MM.1S (cell line): ENCODE measurements around the gene STXBP6.

Experiments used
- DNase-seq: peaks from one replicate; pipeline ENCODE4 v3.0.0-alpha.2; 2015
- H2AFZ ChIP-seq: fragments of 300-600 bp; sonication (generic); 2 replicates; pipeline ENCODE4 v1.6.0; 2016; ENCODE audit warnings: antibody characterized with exemption, low read length
- H3F3A ChIP-seq: fragments of 300-600 bp; sonication (generic); 2 replicates; pipeline ENCODE4 v1.6.1; 2016; ENCODE audit warnings: mild to moderate bottlenecking, antibody characterized with exemption, low read length, moderate library complexity, mixed read lengths; ENCODE audit not compliant: insufficient read depth
- H3K27ac ChIP-seq: fragments of 300-600 bp; sonication (generic); 2 replicates; pipeline ENCODE4 v1.5.1; 2016; ENCODE audit warnings: mild to moderate bottlenecking, low read length
- H3K27me3 ChIP-seq: fragments of 300-600 bp; sonication (generic); replicated peaks from 2 replicates; pipeline ENCODE4 v1.6.0; 2016; ENCODE audit warnings: low read length; ENCODE audit not compliant: insufficient read depth
- H3K36me3 ChIP-seq: fragments of 300-600 bp; sonication (generic); replicated peaks from 2 replicates; pipeline ENCODE4 v1.6.1; 2016; ENCODE audit warnings: mild to moderate bottlenecking, low read length, mixed read lengths; ENCODE audit not compliant: insufficient read depth
- H3K4me1 ChIP-seq: fragments of 300-600 bp; sonication (generic); 2 replicates; pipeline ENCODE4 v1.6.1; 2016; ENCODE audit warnings: low read length, mixed read lengths
- H3K4me2 ChIP-seq: fragments of 300-600 bp; sonication (generic); 2 replicates; pipeline ENCODE4 v1.6.0; 2016; ENCODE audit warnings: low read depth, low read length
- H3K4me3 ChIP-seq: fragments of 300-600 bp; sonication (generic); 2 replicates; pipeline ENCODE4 v1.5.1; 2016; ENCODE audit warnings: low read length, mixed read lengths
- H3K79me2 ChIP-seq: fragments of 300-600 bp; sonication (generic); 2 replicates; pipeline ENCODE4 v1.6.1; 2016; ENCODE audit warnings: mixed run types, low read length, mixed read lengths
- H3K9ac ChIP-seq: fragments of 300-600 bp; sonication (generic); 2 replicates; pipeline ENCODE4 v1.6.1; 2016; ENCODE audit warnings: low read length, mixed read lengths
- H3K9me2 ChIP-seq: fragments of 300-600 bp; sonication (generic); replicated peaks from 2 replicates; pipeline ENCODE4 v1.6.1; 2016; ENCODE audit warnings: mild to moderate bottlenecking, low read length, mixed read lengths; ENCODE audit not compliant: insufficient read depth
- H3K9me3 ChIP-seq: fragments of 300-600 bp; sonication (generic); replicated peaks from 2 replicates; pipeline ENCODE4 v1.6.1; 2016; ENCODE audit warnings: mild to moderate bottlenecking, low read length, mixed read lengths; ENCODE audit not compliant: insufficient read depth
- H4K20me1 ChIP-seq: fragments of 300-600 bp; sonication (generic); 2 replicates; pipeline ENCODE4 v1.6.1; 2016; ENCODE audit warnings: mild to moderate bottlenecking, low read length, moderate library complexity, mixed read lengths; ENCODE audit not compliant: insufficient read depth
- CTCF ChIP-seq: fragments of 300-600 bp; sonication (generic); IDR thresholded peaks from 2 replicates; pipeline ENCODE4 v1.5.1; 2016; ENCODE audit warnings: antibody characterized with exemption, low read length, mixed read lengths
- EZH2 ChIP-seq: fragments of 300-600 bp; sonication (generic); optimal IDR thresholded peaks from 2 replicates; pipeline ENCODE3; 2017; ENCODE audit warnings: low read depth, mild to moderate bottlenecking, antibody characterized with exemption, low read length, mixed read lengths
- EZH2phosphoT487 ChIP-seq: fragments of 300-600 bp; sonication (generic); IDR thresholded peaks from 2 replicates; pipeline ENCODE4 v1.6.1; 2018; ENCODE audit warnings: antibody characterized with exemption, low read length

The STXBP6 gene

GRCh38 chr14:24816929-24817211 is 233.1 kb downstream of the STXBP6 start:
- DNase-seq, result no peak
- Histone ChIP-seq H3F3A (no peaks in the 10 kb centered on the region), H3K27me3 (no peaks in the 10 kb centered on the region), H3K4me3 (no peak overlapping the region), H3K4me2 (no peak overlapping the region), H3K27ac (no peak overlapping the region), H3K9me2 (no peaks in the 10 kb centered on the region), H2AFZ (no peak overlapping the region), H3K9ac (no peak overlapping the region), H3K9me3 (no peaks in the 10 kb centered on the region), H4K20me1 (no peaks in the 10 kb centered on the region), H3K4me1 (no peaks in the 10 kb centered on the region), H3K36me3 (no peaks in the 10 kb centered on the region), H3K79me2 (no peaks in the 10 kb centered on the region)
- TF ChIP-seq CTCF, result no peak
- TF ChIP-seq EZH2, result no peak
- no peak for TF ChIP-seq EZH2phosphoT487

DNA sequence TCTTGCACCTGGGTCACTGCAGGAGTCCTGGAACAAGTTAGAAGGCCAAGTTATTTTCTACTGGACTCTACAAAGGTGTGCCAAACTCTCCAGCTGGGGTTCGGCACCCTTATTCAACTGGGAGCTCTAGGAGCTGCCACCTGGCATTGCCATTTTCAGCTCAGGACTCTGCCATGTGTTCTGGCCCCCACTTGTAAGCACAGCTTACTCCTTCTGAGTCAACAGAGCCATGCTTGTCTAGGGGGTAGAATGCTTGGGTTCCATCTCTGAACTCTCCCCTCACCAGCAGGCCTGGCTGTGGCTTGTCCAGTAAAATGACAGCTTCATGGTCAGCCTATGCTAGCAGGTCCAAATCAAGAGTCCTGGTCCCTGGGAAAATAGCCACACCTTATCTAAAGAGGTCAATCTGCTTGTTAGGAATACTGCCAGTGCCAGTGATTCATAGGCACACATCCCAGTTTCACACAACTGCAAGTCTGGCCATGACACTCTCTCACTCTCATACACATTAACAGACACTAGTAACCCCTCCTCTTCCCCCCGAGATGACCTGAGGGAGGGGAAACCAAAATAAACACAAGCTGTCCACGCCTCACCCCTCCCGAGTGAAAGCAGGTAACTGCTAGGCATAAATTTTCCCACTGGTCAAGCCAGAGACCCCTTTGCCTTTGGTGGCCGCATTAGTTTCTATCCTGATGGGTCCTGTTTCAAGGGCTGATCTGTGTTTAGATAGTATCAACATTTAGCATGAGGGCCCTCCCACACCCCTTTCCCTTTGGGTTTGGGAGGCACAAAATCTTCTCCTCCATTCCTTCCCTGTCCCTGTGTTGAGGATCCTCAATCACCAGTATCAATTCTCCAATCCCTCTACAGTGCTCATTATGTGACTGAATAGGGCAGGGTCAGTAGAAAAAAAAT is 233.7 kb downstream of the STXBP6 start:
- Histone ChIP-seq H3K9me2 (no peaks in the 10 kb centered on the region), H3K4me2 (no peak overlapping the region), H4K20me1 (no peaks in the 10 kb centered on the region), H3K9ac (no peak overlapping the region), H3K27me3 (no peaks in the 10 kb centered on the region), H3K27ac (no peak overlapping the region), H3K4me1 (no peaks in the 10 kb centered on the region), H3K79me2 (no peaks in the 10 kb centered on the region), H3K36me3 (no peaks in the 10 kb centered on the region), H3F3A (no peaks in the 10 kb centered on the region), H2AFZ (no peak overlapping the region), H3K9me3 (no peaks in the 10 kb centered on the region), H3K4me3 (no peak overlapping the region)
- TF ChIP-seq EZH2 (no peak), EZH2phosphoT487 (no peak), CTCF (no peak)
- no peak for DNase-seq

DNA sequence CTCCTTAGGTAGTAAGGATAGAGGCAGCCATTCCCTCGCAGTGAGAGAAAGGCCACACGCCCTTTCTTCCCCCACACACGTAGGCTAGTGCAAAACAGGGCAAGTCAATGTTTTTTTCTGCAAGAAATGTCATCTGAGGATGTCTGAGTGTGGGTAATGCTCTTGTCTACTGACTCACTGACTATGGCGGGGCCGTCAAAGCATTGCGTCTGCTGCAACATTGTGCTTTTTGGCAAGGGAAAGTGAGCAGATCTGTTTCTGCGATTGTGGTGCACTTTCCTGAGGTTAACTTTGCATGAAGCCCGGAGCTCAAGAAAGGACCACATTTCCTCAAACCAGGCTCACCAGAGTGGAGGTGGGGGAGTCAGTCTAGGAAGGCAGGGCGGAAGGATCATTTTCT is 234.4 kb downstream of the STXBP6 start:
- H2AFZ ChIP-seq, result no peak overlapping the region
- H3K4me1 ChIP-seq, result no peaks in the 10 kb centered on the region
- no peaks in the 10 kb centered on the region for H4K20me1 ChIP-seq
- H3K27ac ChIP-seq, result no peak overlapping the region
- H3F3A ChIP-seq, result no peaks in the 10 kb centered on the region
- no peak overlapping the region for H3K9ac ChIP-seq
- no peak for DNase-seq
- no peaks in the 10 kb centered on the region for H3K27me3 ChIP-seq
- no peak for TF ChIP-seq EZH2
- TF ChIP-seq EZH2phosphoT487, result no peak
- TF ChIP-seq CTCF, result no peak
- no peaks in the 10 kb centered on the region for H3K9me3 ChIP-seq
- no peak overlapping the region for H3K4me3 ChIP-seq
- no peaks in the 10 kb centered on the region for H3K36me3 ChIP-seq
- no peaks in the 10 kb centered on the region for H3K79me2 ChIP-seq
- H3K4me2 ChIP-seq, result no peak overlapping the region
- H3K9me2 ChIP-seq, result no peaks in the 10 kb centered on the region
